SK-N-SH (cell line): ENCODE results near the gene DNAH5. TPM values are rescaled to one million over a fixed set of nuclear protein-coding genes. Genes with fewer than 3 reads are reported as not detected.

Experiments used
- CTCF ChIA-PET: fragments of 300-600, 350-600 bp; formaldehyde crosslinking; extraction: SDS; loops from one replicate; lab custom pipeline; 2021; lab: Yijun Ruan, JAX
- POLR2A ChIA-PET: fragments of 350-600 bp; sonication (Branson Sonifier 250); formaldehyde crosslinking; extraction: SDS; loops from one replicate; lab custom pipeline; 2020; ENCODE audit warnings: antibody characterized with exemption, inconsistent platforms; lab: Yijun Ruan, JAX
- DNase-seq: peaks from one replicate; pipeline ENCODE4 v3.0.0; 2012
- H2AFZ ChIP-seq: fragments of 200-600 bp; sonication (generic); 2 replicates; pipeline ENCODE4 v1.8.1; 2016; ENCODE audit warnings: antibody characterized with exemption, mild to moderate bottlenecking, low read depth
- H3F3A ChIP-seq: fragments of 200-600 bp; sonication (generic); replicated peaks from 2 replicates; pipeline ENCODE3; 2016; ENCODE audit warnings: antibody characterized with exemption, mild to moderate bottlenecking; ENCODE audit not compliant: insufficient read depth
- H3K27ac ChIP-seq, 2 experiments: fragments of 200-500 bp in 1 of 2; fragments of 200-600 bp in 1 of 2; sonication (Bioruptor generic) in 1 of 2; sonication (generic), shearing (Covaris generic) in 1 of 2; 2 replicates each; pipeline versions ENCODE4 v1.5.1 to v1.6.1; 2014 to 2016; ENCODE audit warnings: low read depth in 2 of 2, inconsistent platforms in 1 of 2, low read length in 1 of 2, mild to moderate bottlenecking in 1 of 2, mixed read lengths in 1 of 2
- H3K27me3 ChIP-seq: fragments of 200-600 bp; sonication (generic), shearing (Covaris generic); 2 replicates; pipeline ENCODE4 v1.6.1; 2016; ENCODE audit warnings: mixed run types; ENCODE audit not compliant: insufficient read depth
- H3K36me3 ChIP-seq, 2 experiments: fragments of 200-500 bp in 1 of 2; fragments of 200-600 bp in 1 of 2; sonication (Bioruptor generic) in 1 of 2; sonication (generic) in 1 of 2; replicated peaks in 1 of 2; 2 replicates each; pipeline versions ENCODE3 to v1.5.1; 2014 to 2016; ENCODE audit warnings: low read length in 1 of 2, mild to moderate bottlenecking in 1 of 2; ENCODE audit not compliant: insufficient read depth in 2 of 2, control insufficient read depth in 1 of 2
- H3K4me1 ChIP-seq, 2 experiments: fragments of 200-500 bp in 1 of 2; fragments of 200-600 bp in 1 of 2; sonication (Bioruptor generic) in 1 of 2; sonication (generic), shearing (Covaris generic) in 1 of 2; 2 replicates each; pipeline versions ENCODE4 v1.5.1 to v1.6.1; 2014 to 2016; ENCODE audit warnings: low read depth in 1 of 2, low read length in 1 of 2, mixed run types in 1 of 2; ENCODE audit not compliant: insufficient read depth in 2 of 2, control insufficient read depth in 1 of 2
- H3K4me2 ChIP-seq: fragments of 200-600 bp; sonication (generic), shearing (Covaris generic); 2 replicates; pipeline ENCODE4 v1.6.1; 2017; ENCODE audit warnings: mixed run types
- H3K4me3 ChIP-seq, 2 experiments: fragments of 200-500 bp in 1 of 2; fragments of 200-600 bp in 1 of 2; sonication (Bioruptor generic) in 1 of 2; sonication (generic), shearing (Covaris generic) in 1 of 2; 2 replicates each; pipeline versions ENCODE4 v1.5.1 to v1.8.1; 2014 to 2016; ENCODE audit warnings: low read depth in 2 of 2, inconsistent platforms in 1 of 2, low read length in 1 of 2, mild to moderate bottlenecking in 1 of 2, mixed read lengths in 1 of 2, moderate library complexity in 1 of 2
- H3K79me2 ChIP-seq: fragments of 200-600 bp; sonication (generic); 2 replicates; pipeline ENCODE4 v1.8.1; 2017; ENCODE audit warnings: mild to moderate bottlenecking; ENCODE audit not compliant: insufficient read depth
- H3K9ac ChIP-seq: fragments of 200-600 bp; sonication (generic); 2 replicates; pipeline ENCODE4 v1.6.1; 2017; ENCODE audit warnings: mixed run types
- H3K9me2 ChIP-seq: fragments of 200-600 bp; sonication (generic); 2 replicates; pipeline ENCODE4 v1.6.1; 2017; ENCODE audit warnings: mixed run types
- H3K9me3 ChIP-seq: fragments of 200-600 bp; sonication (generic); 2 replicates; pipeline ENCODE4 v1.6.1; 2017; ENCODE audit warnings: mixed run types, mild to moderate bottlenecking, moderate library complexity
- H4K20me1 ChIP-seq: fragments of 200-600 bp; sonication (generic); 2 replicates; pipeline ENCODE4 v1.6.1; 2017; ENCODE audit warnings: mild to moderate bottlenecking, mixed run types; ENCODE audit not compliant: insufficient read depth
- CHD2 ChIP-seq: fragments of 150-350 bp; IDR thresholded peaks from 2 replicates; pipeline ENCODE4 v1.6.1; 2018; ENCODE audit warnings: low read length; ENCODE audit not compliant: partially characterized antibody
- ELF1 ChIP-seq: IDR thresholded peaks from 2 replicates; pipeline ENCODE4 v1.4.0; 2012
- EP300 ChIP-seq, 2 experiments: IDR thresholded peaks; 2 replicates each; pipeline versions ENCODE4 v1.4.0 to v1.6.1; 2012; ENCODE audit warnings: borderline replicate concordance in 1 of 2, low read depth in 1 of 2, low read length in 1 of 2
- FOXJ3 ChIP-seq: sonication (generic); formaldehyde crosslinking; IDR thresholded peaks from 2 replicates; pipeline ENCODE4 v1.5.1; 2020; ENCODE audit warnings: mild to moderate bottlenecking, missing genetic modification reagents
- FOXM1 ChIP-seq: IDR thresholded peaks from 2 replicates; pipeline ENCODE4 v1.4.0; 2012; ENCODE audit warnings: low read depth, mild to moderate bottlenecking
- GATA2 ChIP-seq: sonication (generic); formaldehyde crosslinking; IDR thresholded peaks from 2 replicates; pipeline ENCODE4 v1.5.0; 2020; ENCODE audit warnings: mild to moderate bottlenecking, missing genetic modification reagents
- MAX ChIP-seq: IDR thresholded peaks from 2 replicates; pipeline ENCODE4 v1.4.0; 2012; ENCODE audit warnings: low read depth
- NFIC ChIP-seq: IDR thresholded peaks from 2 replicates; pipeline ENCODE4 v1.4.0; 2012; ENCODE audit warnings: borderline replicate concordance
- NRF1 ChIP-seq: IDR thresholded peaks from 2 replicates; pipeline ENCODE4 v1.6.1; 2012; ENCODE audit warnings: low read depth, mild to moderate bottlenecking, low read length
- RCOR1 ChIP-seq: fragments of 150-350 bp; IDR thresholded peaks from 2 replicates; pipeline ENCODE4 v1.6.1; 2017; ENCODE audit warnings: antibody characterized with exemption, low read length
- RFX5 ChIP-seq: IDR thresholded peaks from 2 replicates; pipeline ENCODE4 v1.6.1; 2012; ENCODE audit warnings: mild to moderate bottlenecking, improper control_type of control experiment, low read length
- SIN3A ChIP-seq: IDR thresholded peaks from 2 replicates; pipeline ENCODE4 v1.6.1; 2012; ENCODE audit warnings: low read depth, mild to moderate bottlenecking, low read length, moderate library complexity, borderline replicate concordance
- TAF1 ChIP-seq: IDR thresholded peaks from 2 replicates; pipeline ENCODE4 v1.6.1; 2012; ENCODE audit warnings: low read depth, mild to moderate bottlenecking, low read length, moderate library complexity, borderline replicate concordance
- TEAD4 ChIP-seq: IDR thresholded peaks from 2 replicates; pipeline ENCODE4 v1.4.0; 2012; ENCODE audit warnings: mild to moderate bottlenecking, borderline replicate concordance; ENCODE audit not compliant: insufficient read depth
- ZBTB33 ChIP-seq: IDR thresholded peaks from 2 replicates; pipeline ENCODE4 v1.4.0; 2012; ENCODE audit warnings: low read depth, borderline replicate concordance
- WGBS: methylation state at CpG from one replicate; pipeline ENCODE4 v1.1.6; 2017; ENCODE audit warnings: low lambda C conversion rate; 5-methylcytosine and 5-hydroxymethylcytosine counted together
- polyA plus RNA-seq, 3 experiments: library from polyadenylated mRNA; depleted of rRNA; stranded (reverse); fragments of >200 nt; gene quantifications; 2 replicates each; pipeline ENCODE4 v1.2.3, GENCODE V29; 2012
- TF ChIP-seq, protein P1 (sequence below): fragments of 200-600 bp; sonication (generic); IDR thresholded peaks from 2 replicates; pipeline ENCODE4 v1.6.1; 2017; ENCODE audit warnings: antibody characterized with exemption, mild to moderate bottlenecking, moderate library complexity
- TF ChIP-seq, protein P2 (sequence below): IDR thresholded peaks from 2 replicates; pipeline ENCODE4; 2012

The DNAH5 gene
- polyA plus RNA-seq, 1 of the 3 experiments (the other 2 are of a cell fraction): 0.74 TPM

GRCh38 chr5:13773649-13774048, 170.8 kb downstream of the DNAH5 start (continued):
- no peak for TF ChIP-seq GATA2 (CRISPR knock-in tag)
- TF ChIP-seq NFIC: no peak
- TF ChIP-seq ELF1: no peak

- Histone ChIP-seq H3K9me3 (no peaks in the 10 kb centered on the region), H3K27ac (no peak overlapping the region), H3K9me2 (no peaks in the 10 kb centered on the region), H3K9ac (no peak overlapping the region), H4K20me1 (no peaks in the 10 kb centered on the region), H3K4me1 (no peaks in the 10 kb centered on the region), H2AFZ (no peak overlapping the region), H3F3A (no peaks in the 10 kb centered on the region), H3K79me2 (no peaks in the 10 kb centered on the region), H3K36me3 (no peaks in the 10 kb centered on the region), H3K27me3 (peaks cover 6% of the 10 kb centered on the region; the same call in 1 of the 2 replicates), H3K4me3 (no peak overlapping the region), H3K4me2 (no peak overlapping the region)
- no peak for TF ChIP-seq FOXJ3 (CRISPR knock-in tag)
- TF ChIP-seq TEAD4: no peak
- no peak for TF ChIP-seq RFX5
- no peak for TF ChIP-seq FOXM1
- TF ChIP-seq, protein P1, sequence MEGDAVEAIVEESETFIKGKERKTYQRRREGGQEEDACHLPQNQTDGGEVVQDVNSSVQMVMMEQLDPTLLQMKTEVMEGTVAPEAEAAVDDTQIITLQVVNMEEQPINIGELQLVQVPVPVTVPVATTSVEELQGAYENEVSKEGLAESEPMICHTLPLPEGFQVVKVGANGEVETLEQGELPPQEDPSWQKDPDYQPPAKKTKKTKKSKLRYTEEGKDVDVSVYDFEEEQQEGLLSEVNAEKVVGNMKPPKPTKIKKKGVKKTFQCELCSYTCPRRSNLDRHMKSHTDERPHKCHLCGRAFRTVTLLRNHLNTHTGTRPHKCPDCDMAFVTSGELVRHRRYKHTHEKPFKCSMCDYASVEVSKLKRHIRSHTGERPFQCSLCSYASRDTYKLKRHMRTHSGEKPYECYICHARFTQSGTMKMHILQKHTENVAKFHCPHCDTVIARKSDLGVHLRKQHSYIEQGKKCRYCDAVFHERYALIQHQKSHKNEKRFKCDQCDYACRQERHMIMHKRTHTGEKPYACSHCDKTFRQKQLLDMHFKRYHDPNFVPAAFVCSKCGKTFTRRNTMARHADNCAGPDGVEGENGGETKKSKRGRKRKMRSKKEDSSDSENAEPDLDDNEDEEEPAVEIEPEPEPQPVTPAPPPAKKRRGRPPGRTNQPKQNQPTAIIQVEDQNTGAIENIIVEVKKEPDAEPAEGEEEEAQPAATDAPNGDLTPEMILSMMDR: no peak
- no peak for TF ChIP-seq EP300 (IDR thresholded peaks at IDR 0.05; ENCODE audit: borderline replicate concordance in 1 of 2, low read depth in 1 of 2, low read length in 1 of 2)
- no peak for TF ChIP-seq CHD2
- no peak for TF ChIP-seq SIN3A
- TF ChIP-seq RCOR1: no peak
- TF ChIP-seq MAX: no peak
- TF ChIP-seq, protein P2, sequence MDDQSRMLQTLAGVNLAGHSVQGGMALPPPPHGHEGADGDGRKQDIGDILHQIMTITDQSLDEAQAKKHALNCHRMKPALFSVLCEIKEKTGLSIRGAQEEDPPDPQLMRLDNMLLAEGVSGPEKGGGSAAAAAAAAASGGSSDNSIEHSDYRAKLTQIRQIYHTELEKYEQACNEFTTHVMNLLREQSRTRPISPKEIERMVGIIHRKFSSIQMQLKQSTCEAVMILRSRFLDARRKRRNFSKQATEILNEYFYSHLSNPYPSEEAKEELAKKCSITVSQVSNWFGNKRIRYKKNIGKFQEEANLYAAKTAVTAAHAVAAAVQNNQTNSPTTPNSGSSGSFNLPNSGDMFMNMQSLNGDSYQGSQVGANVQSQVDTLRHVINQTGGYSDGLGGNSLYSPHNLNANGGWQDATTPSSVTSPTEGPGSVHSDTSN: no peak
- no peak for TF ChIP-seq ZBTB33
- TF ChIP-seq NFIC: no peak
- no peak for TF ChIP-seq TAF1
- TF ChIP-seq NRF1: no peak
- ChIA-PET CTCF (no interaction called here), POLR2A (no interaction called here)
- no peak for DNase-seq
- 0% methylated on average over 1 of the region's 1 CpG for WGBS
Measured at GRCh38 chr5:13771011-13771571, 173.4 kb downstream of the DNAH5 start.
